GM19438 (cell line): ENCODE results near the gene DMRTA2.

Experiments used
- ATAC-seq: cut with Tn5 transposase; IDR thresholded peaks from one replicate; pipeline ENCODE4 v1.9.1; 2021; ENCODE audit warnings: low read depth; ENCODE audit not compliant: unreplicated experiment

DMRTA2 gene

GRCh38 chr1:50424045-50424883 lies 1.0 kb upstream of the DMRTA2 start:
- no peak for ATAC-seq

GRCh38 chr1:50423670-50424000 lies 392 bp upstream of the DMRTA2 start:
- ATAC-seq, result no peak

GRCh38 chr1:50422675-50422945 lies 633 bp downstream of the DMRTA2 start:
- ATAC-seq, result no peak

- no peak for ATAC-seq
These were observed 1.2 kb downstream of the DMRTA2 start for GRCh38 chr1:50421768-50422674.

- ATAC-seq, result no peak
These were observed 1.9 kb downstream of the DMRTA2 start for GRCh38 chr1:50421366-50421748.

- ATAC-seq, result no peak
These were observed 2.4 kb downstream of the DMRTA2 start for GRCh38 chr1:50420689-50421365.

GRCh38 chr1:50419907-50420677 lies 3.2 kb downstream of the DMRTA2 start:
- no peak for ATAC-seq

GRCh38 chr1:50419192-50419906 lies 3.9 kb downstream of the DMRTA2 start:
- no peak for ATAC-seq

GRCh38 chr1:50418600-50419109 lies 4.6 kb downstream of the DMRTA2 start:
- ATAC-seq, result no peak

GRCh38 chr1:50417946-50418599 lies 5.2 kb downstream of the DMRTA2 start:
- no peak for ATAC-seq

- no peak for ATAC-seq
These were observed 5.7 kb downstream of the DMRTA2 start for GRCh38 chr1:50417507-50417906.

GRCh38 chr1:50416553-50417453 lies 6.4 kb downstream of the DMRTA2 start:
- ATAC-seq, result no peak

- ATAC-seq, result no peak
These were observed 7.1 kb downstream of the DMRTA2 start for GRCh38 chr1:50416150-50416527.

- ATAC-seq, result no peak
These were observed 7.8 kb downstream of the DMRTA2 start for GRCh38 chr1:50415235-50416149.

- ATAC-seq, result no peak
These were observed 8.4 kb downstream of the DMRTA2 start for GRCh38 chr1:50414853-50415234.

GRCh38 chr1:50412813-50413476 lies 10.3 kb downstream of the DMRTA2 start:
- ATAC-seq, result no peak

GRCh38 chr1:50405814-50406213 lies 17.4 kb downstream of the DMRTA2 start:
- no peak for ATAC-seq
